HCT116 (cell line): Measurements from ENCODE around the gene CIB1. TPM values are rescaled to one million over a fixed set of nuclear protein-coding genes. Genes with fewer than 3 reads are reported as not detected.
A peak's percentile ranks its signal among the peaks of the same experiment; 100 is the strongest.

ENCODE experiments used
- ATAC-seq: fragments of 200-7000 bp; cut with Tn5 transposase; 2 replicates; pipeline ENCODE4 v1.9.1; 2020; ENCODE audit warnings: mild to moderate bottlenecking, moderate library complexity
- BruUV-seq: library from RNA; stranded (reverse); fragments of 400-500 nt; replicated peaks from 2 replicates; lab custom pipeline; 2021; lab: Mats Ljungman, UMichigan
- CTCF ChIA-PET: fragments of 300-600 bp; sonication (Branson Sonifier 250); formaldehyde crosslinking; loops from one replicate; lab custom pipeline; 2021; ENCODE audit warnings: antibody characterized with exemption; lab: Charles Lee
- POLR2A ChIA-PET: fragments of 300-600, 350-600 bp; sonication (Branson Sonifier 250); formaldehyde crosslinking; loops from one replicate; lab custom pipeline; 2021; ENCODE audit warnings: antibody characterized with exemption; lab: Charles Lee
- RAD21 ChIA-PET, 2 experiments: fragments of 300-600 bp; sonication (Branson Sonifier 250); formaldehyde crosslinking; loops; one replicate each; lab custom pipeline; 2023; ENCODE audit warnings: low total read pairs in 2 of 2; ENCODE audit not compliant: uncharacterized antibody in 2 of 2, unreplicated experiment in 2 of 2, low non-redundant PET in 1 of 2; lab: Charles Lee
- DNase-seq: peaks from one replicate; pipeline ENCODE4 v3.0.0-alpha.2; 2010; ENCODE audit warnings: low read depth, low spot score
- H2AFZ ChIP-seq: fragments of 200-600 bp; shearing (Covaris generic), sonication (generic); 2 replicates; pipeline ENCODE4 v1.6.1; 2017; ENCODE audit warnings: low read depth, mixed run types, mixed read lengths, antibody characterized with exemption, low read length; ENCODE audit not compliant: poor library complexity, severe bottlenecking
- H3K27ac ChIP-seq: 2 replicates; pipeline ENCODE4 v1.5.1; 2012; ENCODE audit warnings: low read depth, low read length
- H3K27me3 ChIP-seq: fragments of 200-600 bp; sonication (generic); 2 replicates; pipeline ENCODE4 v1.6.1; 2016; ENCODE audit warnings: mixed run types, low read length, mixed read lengths; ENCODE audit not compliant: insufficient read depth
- H3K36me3 ChIP-seq, 2 experiments: fragments of 200-500 bp in 1 of 2; fragments of 200-600 bp in 1 of 2; sonication (Bioruptor generic) in 1 of 2; sonication (generic) in 1 of 2; 2 replicates each; pipeline versions ENCODE4 v1.5.1 to v1.6.1; 2014 to 2016; ENCODE audit warnings: low read length in 2 of 2, inconsistent platforms in 1 of 2, mixed read lengths in 1 of 2, mixed run types in 1 of 2; ENCODE audit not compliant: insufficient read depth in 2 of 2, control insufficient read depth in 1 of 2
- H3K4me1 ChIP-seq, 2 experiments: fragments of 200-600 bp in 1 of 2; sonication (generic) in 1 of 2; 2 replicates each; pipeline versions ENCODE4 v1.5.1 to v1.6.1; 2012 to 2017; ENCODE audit warnings: low read length in 2 of 2, inconsistent platforms in 1 of 2, mild to moderate bottlenecking in 1 of 2, mixed read lengths in 1 of 2, mixed run types in 1 of 2, moderate library complexity in 1 of 2; ENCODE audit not compliant: insufficient read depth in 2 of 2, control insufficient read depth in 1 of 2
- H3K4me2 ChIP-seq: fragments of 200-600 bp; sonication (generic); 2 replicates; pipeline ENCODE4 v1.6.1; 2017; ENCODE audit warnings: mixed run types, low read length, mixed read lengths
- H3K4me3 ChIP-seq, 2 experiments: fragments of 200-600 bp in 1 of 2; sonication (generic) in 1 of 2; replicated peaks in 1 of 2; 2 replicates each; pipeline ENCODE4 v1.5.1; 2011 to 2016; ENCODE audit warnings: low read length in 2 of 2, control low read depth in 1 of 2, low read depth in 1 of 2, mild to moderate bottlenecking in 1 of 2, mixed read lengths in 1 of 2, mixed run types in 1 of 2
- H3K79me2 ChIP-seq: fragments of 200-600 bp; sonication (generic); 2 replicates; pipeline ENCODE4 v1.6.1; 2017; ENCODE audit warnings: mild to moderate bottlenecking, mixed run types, low read length, moderate library complexity, mixed read lengths; ENCODE audit not compliant: insufficient read depth
- H3K9ac ChIP-seq: fragments of 200-600 bp; sonication (generic); 2 replicates; pipeline ENCODE4 v1.6.1; 2016; ENCODE audit warnings: low read length, mixed read lengths
- H3K9me2 ChIP-seq: fragments of 200-600 bp; sonication (generic), shearing (Covaris generic); 2 replicates; pipeline ENCODE4 v1.6.1; 2017; ENCODE audit warnings: mixed run types, mild to moderate bottlenecking, moderate library complexity; ENCODE audit not compliant: insufficient read depth
- H3K9me3 ChIP-seq, 2 experiments: fragments of 200-500 bp in 1 of 2; fragments of 200-600 bp in 1 of 2; sonication (Bioruptor generic) in 1 of 2; sonication (generic) in 1 of 2; 2 replicates each; pipeline ENCODE4 v1.6.1; 2014 to 2017; ENCODE audit warnings: low read length in 2 of 2, mixed read lengths in 2 of 2, inconsistent platforms in 1 of 2, low read depth in 1 of 2, mild to moderate bottlenecking in 1 of 2, mixed run types in 1 of 2, moderate library complexity in 1 of 2; ENCODE audit not compliant: control insufficient read depth in 1 of 2, insufficient read depth in 1 of 2
- H4K20me1 ChIP-seq: fragments of 200-600 bp; sonication (generic), shearing (Covaris generic); 2 replicates; pipeline ENCODE4 v1.6.1; 2017; ENCODE audit warnings: mixed run types, mild to moderate bottlenecking, moderate library complexity; ENCODE audit not compliant: insufficient read depth
- CBX3 ChIP-seq: IDR thresholded peaks from 2 replicates; pipeline ENCODE4 v1.6.1; 2012; ENCODE audit warnings: low read depth
- CEBPB ChIP-seq: IDR thresholded peaks from 2 replicates; pipeline ENCODE4 v1.6.1; 2012; ENCODE audit warnings: low read depth
- EGR1 ChIP-seq: IDR thresholded peaks from 2 replicates; pipeline ENCODE4 v1.6.1; 2012; ENCODE audit warnings: low read depth
- EZH2phosphoT487 ChIP-seq: fragments of 200-600 bp; IDR thresholded peaks from 2 replicates; pipeline ENCODE4 v1.6.1; 2018; ENCODE audit warnings: antibody characterized with exemption, borderline replicate concordance
- FOSL1 ChIP-seq: IDR thresholded peaks from 2 replicates; pipeline ENCODE4 v1.6.1; 2012; ENCODE audit warnings: low read depth
- JUND ChIP-seq: IDR thresholded peaks from 2 replicates; pipeline ENCODE4 v1.6.1; 2012
- POLR2A ChIP-seq: IDR thresholded peaks from 2 replicates; pipeline ENCODE4 v1.7.0; 2011; ENCODE audit warnings: borderline replicate concordance; ENCODE audit not compliant: insufficient read depth, insufficient read length; ENCODE audit errors: extremely low read depth
- POLR2AphosphoS5 ChIP-seq: IDR thresholded peaks from 2 replicates; pipeline ENCODE4 v1.6.1; 2011; ENCODE audit warnings: mild to moderate bottlenecking, low read depth, low read length, moderate library complexity
- RAD21 ChIP-seq: IDR thresholded peaks from 2 replicates; pipeline ENCODE4 v1.6.1; 2012; ENCODE audit warnings: low read depth, mild to moderate bottlenecking
- SIN3A ChIP-seq: IDR thresholded peaks from 2 replicates; pipeline ENCODE4 v1.6.1; 2012; ENCODE audit warnings: low read depth
- SP1 ChIP-seq: IDR thresholded peaks from 2 replicates; pipeline ENCODE4 v1.6.1; 2012; ENCODE audit warnings: low read depth
- SRF ChIP-seq: IDR thresholded peaks from 2 replicates; pipeline ENCODE4 v1.6.1; 2012; ENCODE audit warnings: low read depth
- ZNF274 ChIP-seq: fragments of 200-500 bp; sonication (Bioruptor generic); IDR thresholded peaks from 2 replicates; pipeline ENCODE4 v1.6.1; 2014; ENCODE audit warnings: mild to moderate bottlenecking, low read depth, low read length, inconsistent platforms
- intact Hi-C: fragments of 100-400 bp; cut with micrococcal nuclease; formaldehyde crosslinking; loops from 2 replicates; pipeline ENCODE4 v1.10.0; 2022
- total RNA-seq: library from RNA; stranded (reverse); gene quantifications from one replicate; pipeline ENCODE4 v1.2.1, GENCODE V29; 2021; ENCODE audit not compliant: unreplicated experiment
- TF ChIP-seq, protein P1 (sequence below), 3 experiments: fragments of 200-600 bp in 1 of 3; sonication (generic) in 1 of 3; IDR thresholded peaks in 2 of 3; conservative IDR thresholded peaks in 1 of 3; 2 replicates each; pipeline ENCODE4 v1.5.1; 2012 to 2017; ENCODE audit warnings: low read depth in 2 of 3, low read length in 2 of 3, antibody characterized with exemption in 1 of 3, borderline replicate concordance in 1 of 3, control low read depth in 1 of 3, mild to moderate bottlenecking in 1 of 3, mixed read lengths in 1 of 3, mixed run types in 1 of 3, moderate library complexity in 1 of 3; ENCODE audit not compliant: insufficient read depth in 1 of 3
- TF ChIP-seq, protein P2 (sequence below): IDR thresholded peaks from 2 replicates; pipeline ENCODE4 v1.6.1; 2012; ENCODE audit warnings: low read depth
- TF ChIP-seq, protein P3 (sequence below): IDR thresholded peaks from 2 replicates; pipeline ENCODE4 v1.6.1; 2011; ENCODE audit warnings: mild to moderate bottlenecking, low read length, moderate library complexity; ENCODE audit not compliant: insufficient replicate concordance; ENCODE audit errors: extremely low read depth
- TF ChIP-seq, protein P4 (sequence below): IDR thresholded peaks from 2 replicates; pipeline ENCODE4 v1.6.1; 2012

Gene CIB1
- total RNA-seq, 1 experiment from 2014 or later, result 92.7 TPM

DNA sequence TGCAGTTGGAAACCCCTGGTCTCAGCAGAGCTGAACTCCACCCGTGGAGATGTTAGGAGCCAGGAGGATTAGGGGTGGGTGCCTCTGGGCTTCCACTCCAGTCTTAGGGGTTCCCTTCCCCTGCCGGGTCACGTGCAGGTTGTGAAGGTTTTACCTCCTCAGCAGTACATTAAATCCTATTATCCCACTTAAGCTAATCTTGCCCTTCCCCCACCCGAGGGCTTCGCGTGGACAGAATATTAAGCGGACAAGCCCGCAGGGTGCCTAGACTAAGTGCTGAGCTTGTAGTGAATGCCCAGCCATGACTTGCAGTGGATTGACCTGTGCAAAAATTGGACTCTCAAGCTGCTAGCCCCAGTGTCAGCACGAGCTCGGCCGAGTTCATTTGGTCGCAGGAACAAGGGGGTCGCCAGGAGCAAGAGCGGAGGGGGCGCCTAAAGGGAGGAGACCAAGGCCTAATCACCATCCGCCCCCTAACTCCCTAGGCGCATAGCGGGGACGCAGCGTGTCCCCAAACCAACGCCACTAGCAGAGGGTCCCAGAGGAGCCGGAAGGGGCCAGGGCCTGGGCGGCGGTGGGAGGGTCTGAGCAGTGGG is 33.1 kb downstream of the CIB1 start:
- TSS peak; percentile 45 for BruUV-seq
- Histone ChIP-seq H3K27ac (peak overlapping the region; percentile 82; the same call in 1 of the 2 replicates), H3K4me2 (peak overlapping the region; percentile 94), H3K79me2 (peaks cover 42% of the 10 kb centered on the region), H4K20me1 (no peaks in the 10 kb centered on the region), H3K9me3 (no peaks in the 10 kb centered on the region), H2AFZ (no peak overlapping the region), H3K36me3 (peaks cover under 1 to 12% of the 10 kb centered on the region in 2 experiments; a peak in 3 of 4 replicates), H3K9ac (peak overlapping the region; percentile 89), H3K9me2 (no peaks in the 10 kb centered on the region), H3K4me1 (peaks cover 18 to 53% of the 10 kb centered on the region in 2 experiments; a peak in 3 of 4 replicates), H3K4me3 (peak overlapping the region; percentile 84 to 97), H3K27me3 (no peaks in the 10 kb centered on the region)
- POLR2A ChIA-PET, result interaction anchor here (0.6 to 1.6 kb wide), 5 partner anchors 9 to 34 kb away, joined by 3 to 7 read pairs (median 3); no protein-coding TSS in a partner anchor
- TF ChIP-seq SRF, result no peak
- TF ChIP-seq ZNF274, result no peak
- TF ChIP-seq, protein P1, sequence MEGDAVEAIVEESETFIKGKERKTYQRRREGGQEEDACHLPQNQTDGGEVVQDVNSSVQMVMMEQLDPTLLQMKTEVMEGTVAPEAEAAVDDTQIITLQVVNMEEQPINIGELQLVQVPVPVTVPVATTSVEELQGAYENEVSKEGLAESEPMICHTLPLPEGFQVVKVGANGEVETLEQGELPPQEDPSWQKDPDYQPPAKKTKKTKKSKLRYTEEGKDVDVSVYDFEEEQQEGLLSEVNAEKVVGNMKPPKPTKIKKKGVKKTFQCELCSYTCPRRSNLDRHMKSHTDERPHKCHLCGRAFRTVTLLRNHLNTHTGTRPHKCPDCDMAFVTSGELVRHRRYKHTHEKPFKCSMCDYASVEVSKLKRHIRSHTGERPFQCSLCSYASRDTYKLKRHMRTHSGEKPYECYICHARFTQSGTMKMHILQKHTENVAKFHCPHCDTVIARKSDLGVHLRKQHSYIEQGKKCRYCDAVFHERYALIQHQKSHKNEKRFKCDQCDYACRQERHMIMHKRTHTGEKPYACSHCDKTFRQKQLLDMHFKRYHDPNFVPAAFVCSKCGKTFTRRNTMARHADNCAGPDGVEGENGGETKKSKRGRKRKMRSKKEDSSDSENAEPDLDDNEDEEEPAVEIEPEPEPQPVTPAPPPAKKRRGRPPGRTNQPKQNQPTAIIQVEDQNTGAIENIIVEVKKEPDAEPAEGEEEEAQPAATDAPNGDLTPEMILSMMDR (IDR thresholded peaks at IDR 0.05 in 2 of 3, conservative IDR thresholded peaks at IDR 0.05 in 1 of 3; ENCODE audit: borderline replicate concordance in 1 of 3, insufficient read depth in 1 of 3, low read depth in 2 of 3, low read length in 2 of 3), result no peak
- TF ChIP-seq SIN3A, result no peak
- no peak for TF ChIP-seq POLR2A
- TF ChIP-seq CBX3, result no peak
- TF ChIP-seq JUND, result no peak
- no peak for TF ChIP-seq SP1
- no peak for TF ChIP-seq FOSL1
- TF ChIP-seq, protein P2, sequence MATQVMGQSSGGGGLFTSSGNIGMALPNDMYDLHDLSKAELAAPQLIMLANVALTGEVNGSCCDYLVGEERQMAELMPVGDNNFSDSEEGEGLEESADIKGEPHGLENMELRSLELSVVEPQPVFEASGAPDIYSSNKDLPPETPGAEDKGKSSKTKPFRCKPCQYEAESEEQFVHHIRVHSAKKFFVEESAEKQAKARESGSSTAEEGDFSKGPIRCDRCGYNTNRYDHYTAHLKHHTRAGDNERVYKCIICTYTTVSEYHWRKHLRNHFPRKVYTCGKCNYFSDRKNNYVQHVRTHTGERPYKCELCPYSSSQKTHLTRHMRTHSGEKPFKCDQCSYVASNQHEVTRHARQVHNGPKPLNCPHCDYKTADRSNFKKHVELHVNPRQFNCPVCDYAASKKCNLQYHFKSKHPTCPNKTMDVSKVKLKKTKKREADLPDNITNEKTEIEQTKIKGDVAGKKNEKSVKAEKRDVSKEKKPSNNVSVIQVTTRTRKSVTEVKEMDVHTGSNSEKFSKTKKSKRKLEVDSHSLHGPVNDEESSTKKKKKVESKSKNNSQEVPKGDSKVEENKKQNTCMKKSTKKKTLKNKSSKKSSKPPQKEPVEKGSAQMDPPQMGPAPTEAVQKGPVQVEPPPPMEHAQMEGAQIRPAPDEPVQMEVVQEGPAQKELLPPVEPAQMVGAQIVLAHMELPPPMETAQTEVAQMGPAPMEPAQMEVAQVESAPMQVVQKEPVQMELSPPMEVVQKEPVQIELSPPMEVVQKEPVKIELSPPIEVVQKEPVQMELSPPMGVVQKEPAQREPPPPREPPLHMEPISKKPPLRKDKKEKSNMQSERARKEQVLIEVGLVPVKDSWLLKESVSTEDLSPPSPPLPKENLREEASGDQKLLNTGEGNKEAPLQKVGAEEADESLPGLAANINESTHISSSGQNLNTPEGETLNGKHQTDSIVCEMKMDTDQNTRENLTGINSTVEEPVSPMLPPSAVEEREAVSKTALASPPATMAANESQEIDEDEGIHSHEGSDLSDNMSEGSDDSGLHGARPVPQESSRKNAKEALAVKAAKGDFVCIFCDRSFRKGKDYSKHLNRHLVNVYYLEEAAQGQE, result no peak
- no peak for TF ChIP-seq EGR1
- no peak for TF ChIP-seq CEBPB
- TF ChIP-seq RAD21, result no peak
- TF ChIP-seq, protein P3, sequence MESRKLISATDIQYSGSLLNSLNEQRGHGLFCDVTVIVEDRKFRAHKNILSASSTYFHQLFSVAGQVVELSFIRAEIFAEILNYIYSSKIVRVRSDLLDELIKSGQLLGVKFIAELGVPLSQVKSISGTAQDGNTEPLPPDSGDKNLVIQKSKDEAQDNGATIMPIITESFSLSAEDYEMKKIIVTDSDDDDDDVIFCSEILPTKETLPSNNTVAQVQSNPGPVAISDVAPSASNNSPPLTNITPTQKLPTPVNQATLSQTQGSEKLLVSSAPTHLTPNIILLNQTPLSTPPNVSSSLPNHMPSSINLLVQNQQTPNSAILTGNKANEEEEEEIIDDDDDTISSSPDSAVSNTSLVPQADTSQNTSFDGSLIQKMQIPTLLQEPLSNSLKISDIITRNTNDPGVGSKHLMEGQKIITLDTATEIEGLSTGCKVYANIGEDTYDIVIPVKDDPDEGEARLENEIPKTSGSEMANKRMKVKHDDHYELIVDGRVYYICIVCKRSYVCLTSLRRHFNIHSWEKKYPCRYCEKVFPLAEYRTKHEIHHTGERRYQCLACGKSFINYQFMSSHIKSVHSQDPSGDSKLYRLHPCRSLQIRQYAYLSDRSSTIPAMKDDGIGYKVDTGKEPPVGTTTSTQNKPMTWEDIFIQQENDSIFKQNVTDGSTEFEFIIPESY, result no peak
- TF ChIP-seq, protein P4, sequence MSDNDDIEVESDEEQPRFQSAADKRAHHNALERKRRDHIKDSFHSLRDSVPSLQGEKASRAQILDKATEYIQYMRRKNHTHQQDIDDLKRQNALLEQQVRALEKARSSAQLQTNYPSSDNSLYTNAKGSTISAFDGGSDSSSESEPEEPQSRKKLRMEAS, result no peak
- no peak for TF ChIP-seq POLR2AphosphoS5
- no peak for TF ChIP-seq EZH2phosphoT487
- DNase-seq (no peak), ATAC-seq (no peak)
- CTCF ChIA-PET, result interaction anchor here (0.6 to 1.8 kb wide), 6 partner anchors 8 to 87 kb away, joined by 3 to 4 read pairs (median 3); no protein-coding TSS in a partner anchor
- intact Hi-C loops, result loop anchor here (2.0 kb wide), 1 partner anchor 16 kb away; no protein-coding TSS in a partner anchor
- RAD21 ChIA-PET, result no interaction called here
